Epithelial cell of esophagus (primary cell): Measurements from ENCODE around the gene SLC39A5.
"Not testable (repeated sequence)": the region's sequence is repeated elsewhere in the genome, so short reads cannot be mapped to it uniquely, and the experiment has no call there.

Experiments
- DNase-seq: peaks from one replicate; pipeline ENCODE4 v3.0.0; 2010; ENCODE audit warnings: low read depth
- H3K4me3 ChIP-seq: 2 replicates; pipeline ENCODE4 v1.5.1; 2011; ENCODE audit warnings: mild to moderate bottlenecking, low read length, control low read depth
- TF ChIP-seq, protein P1 (sequence below): IDR thresholded peaks from 2 replicates; pipeline ENCODE4 v1.5.1; 2011; ENCODE audit warnings: low read depth, mild to moderate bottlenecking, low read length, control low read depth, inconsistent platforms; ENCODE audit not compliant: insufficient read depth; ENCODE audit errors: missing control alignments

Gene SLC39A5

DNA sequence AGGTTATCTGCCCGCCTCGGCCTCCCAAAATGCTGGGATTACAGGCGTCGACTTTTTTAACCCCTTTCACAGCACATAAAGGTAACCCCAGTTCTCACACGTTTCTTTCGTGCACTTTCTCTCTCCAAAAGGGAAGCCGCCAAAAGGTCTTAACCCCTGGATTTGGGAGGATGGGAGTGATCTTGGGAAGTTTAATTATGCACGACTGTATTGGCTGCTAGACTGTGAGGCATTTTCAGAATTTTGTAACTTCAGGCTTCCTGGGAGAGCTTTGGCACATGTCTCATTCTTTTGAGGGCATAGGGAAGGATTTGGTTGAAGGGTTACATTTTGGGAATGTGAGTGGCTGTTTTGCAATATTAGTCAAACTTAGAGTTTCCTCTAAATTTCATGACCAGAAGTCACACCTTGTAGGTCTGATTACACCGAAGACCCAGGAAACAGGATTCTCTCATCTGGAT, 39.1 kb upstream of the SLC39A5 start:
- TF ChIP-seq, protein P1, sequence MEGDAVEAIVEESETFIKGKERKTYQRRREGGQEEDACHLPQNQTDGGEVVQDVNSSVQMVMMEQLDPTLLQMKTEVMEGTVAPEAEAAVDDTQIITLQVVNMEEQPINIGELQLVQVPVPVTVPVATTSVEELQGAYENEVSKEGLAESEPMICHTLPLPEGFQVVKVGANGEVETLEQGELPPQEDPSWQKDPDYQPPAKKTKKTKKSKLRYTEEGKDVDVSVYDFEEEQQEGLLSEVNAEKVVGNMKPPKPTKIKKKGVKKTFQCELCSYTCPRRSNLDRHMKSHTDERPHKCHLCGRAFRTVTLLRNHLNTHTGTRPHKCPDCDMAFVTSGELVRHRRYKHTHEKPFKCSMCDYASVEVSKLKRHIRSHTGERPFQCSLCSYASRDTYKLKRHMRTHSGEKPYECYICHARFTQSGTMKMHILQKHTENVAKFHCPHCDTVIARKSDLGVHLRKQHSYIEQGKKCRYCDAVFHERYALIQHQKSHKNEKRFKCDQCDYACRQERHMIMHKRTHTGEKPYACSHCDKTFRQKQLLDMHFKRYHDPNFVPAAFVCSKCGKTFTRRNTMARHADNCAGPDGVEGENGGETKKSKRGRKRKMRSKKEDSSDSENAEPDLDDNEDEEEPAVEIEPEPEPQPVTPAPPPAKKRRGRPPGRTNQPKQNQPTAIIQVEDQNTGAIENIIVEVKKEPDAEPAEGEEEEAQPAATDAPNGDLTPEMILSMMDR: no peak
- no peak for DNase-seq
- peak overlapping the region; percentile 87 for H3K4me3 ChIP-seq

DNA sequence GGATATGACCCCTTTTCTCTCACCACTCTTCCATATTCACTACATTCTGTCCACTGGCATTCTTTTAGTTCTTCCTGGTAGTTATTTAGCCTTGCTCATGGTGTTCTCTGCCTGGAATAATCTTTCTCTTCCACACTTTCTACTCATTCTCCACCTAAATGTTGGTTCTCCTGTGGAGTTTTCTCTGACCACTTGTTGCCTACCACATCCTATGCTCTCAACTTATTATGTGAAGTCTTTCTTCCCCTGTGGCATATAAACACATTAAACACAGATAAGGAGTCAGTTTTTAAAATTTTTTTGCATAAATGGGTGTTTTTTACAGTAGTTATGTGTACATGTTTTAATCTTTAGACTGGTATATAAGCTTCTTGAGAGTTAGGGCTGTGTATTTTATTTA, 37.3 kb upstream of the SLC39A5 start:
- H3K4me3 ChIP-seq: no peak overlapping the region
- DNase-seq: no peak
- TF ChIP-seq, protein P1: no peak

DNA sequence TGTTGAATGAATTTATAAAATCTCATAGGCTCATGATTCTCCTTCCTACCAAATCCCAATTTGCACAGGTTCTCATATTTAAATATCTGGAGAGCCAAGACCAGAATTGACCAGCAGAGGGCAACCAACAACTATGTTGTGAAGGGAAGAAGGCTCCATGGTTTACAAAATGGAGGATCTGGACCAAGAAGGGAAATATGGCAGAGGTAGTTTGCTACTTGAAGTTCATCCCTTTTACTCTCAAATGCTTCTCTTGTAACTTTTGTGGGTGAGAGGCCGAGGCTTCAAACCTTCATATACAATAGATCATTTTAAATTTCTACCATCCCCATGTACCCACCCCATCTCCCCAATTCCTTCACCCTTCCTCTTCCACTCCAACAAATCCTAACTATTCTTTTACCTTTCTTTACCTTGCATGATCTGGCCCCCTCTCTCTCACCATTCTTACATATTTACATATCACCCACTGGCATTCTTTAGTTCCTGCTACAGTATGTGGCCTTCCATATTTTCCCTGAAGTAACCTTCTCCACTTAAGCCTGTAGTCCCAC, 36.7 kb upstream of the SLC39A5 start:
- peak; percentile 87 for DNase-seq
- no peak overlapping the region for H3K4me3 ChIP-seq
- TF ChIP-seq, protein P1: peak; percentile 83

DNA sequence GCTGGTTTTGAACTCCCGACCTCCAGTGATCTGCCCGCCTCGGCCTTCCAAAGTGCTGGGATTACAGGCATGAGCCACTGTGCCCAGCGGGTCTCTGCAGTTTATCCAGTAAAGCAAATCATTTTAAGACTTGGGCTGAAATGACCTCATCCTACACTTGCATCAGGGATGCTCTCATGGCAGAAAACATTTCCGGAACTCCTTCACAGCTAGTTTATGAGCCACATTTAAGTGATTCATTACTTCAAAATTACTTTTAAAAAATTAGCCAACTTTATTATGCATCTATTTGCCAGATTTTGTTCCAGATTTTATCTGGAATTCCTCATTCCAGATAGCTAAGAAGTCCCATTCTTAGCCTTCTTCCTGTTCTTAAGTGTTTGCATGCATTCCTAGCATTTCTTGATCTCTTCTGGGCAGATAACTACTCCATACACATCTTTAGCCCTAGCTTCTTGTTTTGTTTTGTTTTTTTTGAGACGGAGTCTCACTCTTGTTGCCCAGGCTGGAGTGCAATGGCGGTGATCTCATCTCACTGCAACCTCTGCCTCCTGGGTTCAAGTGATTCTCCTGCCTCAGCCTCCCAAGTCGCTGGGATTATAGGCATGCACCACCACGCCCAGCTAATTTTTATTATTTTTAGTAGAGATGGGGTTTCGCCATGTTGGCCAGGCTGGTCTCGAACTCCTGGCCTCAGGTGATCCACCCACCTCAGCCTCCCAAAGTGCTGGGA, 32.9 kb upstream of the SLC39A5 start:
- not testable (repeated sequence) for H3K4me3 ChIP-seq
- DNase-seq: peak; percentile 46

DNA sequence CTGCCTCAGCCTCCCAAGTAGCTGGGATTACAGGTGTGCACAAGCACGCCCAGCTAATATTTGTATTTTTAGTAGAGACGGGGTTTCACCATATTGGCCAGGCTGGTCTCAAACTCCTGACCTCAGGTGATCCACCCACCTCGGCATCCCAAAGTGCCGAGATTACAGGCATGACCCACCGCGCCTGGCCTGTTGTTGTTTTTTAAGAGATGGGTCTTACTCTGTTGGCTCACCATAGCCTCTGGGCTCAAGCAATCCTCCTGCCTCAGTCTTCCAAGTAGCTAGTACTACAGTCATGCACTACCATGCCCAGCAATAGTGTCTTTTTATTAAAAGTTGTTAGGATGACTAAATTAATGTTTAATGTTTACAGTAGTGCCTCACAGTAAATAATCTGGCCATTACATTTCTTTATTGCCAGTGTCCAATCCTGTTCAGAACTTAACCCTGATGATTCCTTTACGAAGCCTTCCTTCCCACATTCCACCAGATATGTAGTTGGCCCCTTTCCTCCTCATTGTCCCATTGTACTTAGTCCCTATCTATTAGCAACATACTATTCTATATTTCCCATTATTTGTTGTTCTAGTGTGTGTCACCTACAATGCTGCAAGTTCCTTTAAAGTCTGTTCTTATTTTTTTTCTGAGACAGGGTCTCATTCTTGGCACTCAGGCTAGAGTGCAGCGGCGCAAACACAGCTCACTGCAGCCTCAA, 31.8 kb upstream of the SLC39A5 start:
- no peak for DNase-seq
- TF ChIP-seq, protein P1: no peak
- no peak overlapping the region for H3K4me3 ChIP-seq

DNA sequence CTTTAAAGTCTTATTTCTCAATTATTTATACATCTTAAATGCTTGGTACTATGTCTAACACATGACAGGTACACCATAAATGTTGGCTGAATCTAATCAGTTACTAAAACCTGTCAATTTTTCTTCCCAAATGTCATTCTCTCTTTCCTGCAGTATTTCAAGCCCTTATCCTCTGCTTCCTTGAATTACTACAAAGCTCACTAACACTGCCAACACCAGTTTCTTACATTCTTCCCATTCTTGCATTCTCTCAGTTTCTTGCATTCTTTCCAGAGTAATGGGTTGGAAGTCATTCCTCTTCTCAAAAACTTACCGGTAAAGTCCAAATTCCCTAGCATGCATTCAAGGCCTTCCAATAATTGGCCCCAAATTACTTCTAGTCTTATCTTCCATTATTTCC, 31.0 kb upstream of the SLC39A5 start:
- no peak overlapping the region for H3K4me3 ChIP-seq
- DNase-seq: no peak
- TF ChIP-seq, protein P1: no peak

DNA sequence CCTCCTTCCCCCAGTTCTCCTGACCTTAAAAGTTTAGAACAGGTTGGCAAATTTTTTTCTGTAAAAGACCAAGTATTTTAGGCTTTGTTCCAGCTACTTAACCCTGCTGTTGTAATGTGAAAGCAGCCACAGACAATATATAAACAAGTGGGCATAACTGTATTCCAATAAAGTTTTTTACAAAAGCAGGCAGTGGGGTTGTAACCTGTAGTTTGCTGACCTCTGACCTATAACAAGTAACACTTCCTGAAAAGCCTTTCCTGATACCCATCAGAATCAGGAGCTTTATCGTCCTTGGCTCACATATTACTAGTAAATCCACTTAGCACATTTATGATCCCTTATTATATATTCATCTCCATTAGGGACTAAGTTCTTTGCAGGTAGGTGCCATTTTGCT, 27.5 kb upstream of the SLC39A5 start:
- no peak overlapping the region for H3K4me3 ChIP-seq
- no peak for DNase-seq
- TF ChIP-seq, protein P1: no peak
